ENCODE results near the gene PLB1. TPM values are rescaled to one million over a fixed set of nuclear protein-coding genes. Genes with fewer than 3 reads are reported as not detected.
"Not testable (repeated sequence)": the region's sequence is repeated elsewhere in the genome, so short reads cannot be mapped to it uniquely, and the experiment has no call there.

Gene PLB1
- polyA plus RNA-seq, 3 donors, result 1.2 to 1.7 (median 1.4) TPM

DNA sequence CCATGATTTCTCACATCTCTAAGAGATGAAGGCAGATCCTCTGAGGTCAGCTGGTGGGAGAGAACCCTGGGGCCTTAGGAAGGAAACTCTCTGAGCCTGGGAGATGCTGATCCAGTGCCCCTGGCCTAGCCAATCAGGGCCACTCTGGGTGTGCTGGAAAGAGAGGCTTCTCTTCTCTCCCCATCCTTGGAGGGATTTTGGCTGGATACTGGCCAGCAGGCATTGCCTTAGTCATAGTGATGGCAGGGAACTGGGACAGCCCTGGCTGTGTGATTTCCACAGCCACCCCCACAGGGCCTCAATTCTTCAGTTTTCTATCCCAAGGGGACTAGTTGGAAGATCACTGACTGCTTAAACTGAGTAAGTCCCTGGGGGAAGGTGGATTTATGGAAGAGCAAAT, 26.6 kb upstream of the PLB1 start:
- DNase-seq (ENCODE audit: low read depth in 3 of 3, low spot score in 2 of 3), result no peak

GRCh38 chr2:28469947-28470535, 25.8 kb upstream of the PLB1 start:
- DNase-seq (ENCODE audit: low read depth in 3 of 3, low spot score in 2 of 3), result no peak

- no peak for DNase-seq (ENCODE audit: low read depth in 3 of 3, low spot score in 2 of 3)
These were observed 25.1 kb upstream of the PLB1 start for GRCh38 chr2:28470759-28471158.

DNA sequence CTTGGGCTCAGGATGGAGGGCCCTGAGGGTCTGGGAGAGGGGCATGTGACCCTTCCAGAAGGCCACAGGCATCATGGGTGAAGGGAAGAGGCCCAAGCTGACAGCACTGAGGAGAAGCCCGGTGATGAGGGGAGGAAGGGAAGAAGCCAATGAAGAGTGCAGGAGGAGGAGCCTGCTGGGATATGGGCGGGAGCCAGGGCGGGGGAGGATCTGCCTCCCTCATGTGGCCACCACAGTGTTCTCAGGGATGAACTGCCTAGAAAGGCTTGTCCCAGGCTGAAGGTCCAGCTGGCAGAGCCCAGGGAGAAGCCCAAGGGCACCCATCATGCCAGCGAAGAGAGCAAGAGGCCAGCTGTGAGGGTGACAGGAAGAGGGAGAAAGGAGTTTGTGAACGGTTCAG, 24.6 kb upstream of the PLB1 start:
- no peak for DNase-seq (ENCODE audit: low read depth in 3 of 3, low spot score in 2 of 3)

DNA sequence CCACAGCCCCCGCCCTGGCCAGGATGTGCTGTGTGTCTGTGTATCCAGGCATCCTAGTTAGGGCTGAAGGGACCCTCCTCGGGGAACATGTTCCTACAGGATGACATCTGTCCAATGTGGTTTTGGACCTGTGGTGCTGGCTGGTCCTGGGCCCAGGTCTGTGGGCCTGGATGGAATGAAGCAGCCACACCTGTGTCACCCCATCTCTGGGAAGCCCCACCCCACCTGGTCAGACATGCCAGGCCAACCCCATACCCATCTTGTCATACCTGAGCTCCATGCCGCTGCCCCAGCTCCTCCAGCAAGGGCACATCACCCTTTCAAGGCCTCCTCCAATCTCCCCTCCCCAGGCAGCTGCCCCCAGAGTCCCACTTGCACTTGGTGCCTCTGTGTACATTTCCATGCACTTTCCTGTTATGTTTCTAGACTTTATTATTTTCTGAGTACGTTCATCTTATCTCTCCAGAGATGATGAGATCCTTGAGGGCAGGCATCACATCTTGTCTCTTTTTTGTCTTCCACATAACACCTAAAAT, 24.1 kb upstream of the PLB1 start:
- no peak for DNase-seq (ENCODE audit: low read depth in 3 of 3, low spot score in 2 of 3)

DNA sequence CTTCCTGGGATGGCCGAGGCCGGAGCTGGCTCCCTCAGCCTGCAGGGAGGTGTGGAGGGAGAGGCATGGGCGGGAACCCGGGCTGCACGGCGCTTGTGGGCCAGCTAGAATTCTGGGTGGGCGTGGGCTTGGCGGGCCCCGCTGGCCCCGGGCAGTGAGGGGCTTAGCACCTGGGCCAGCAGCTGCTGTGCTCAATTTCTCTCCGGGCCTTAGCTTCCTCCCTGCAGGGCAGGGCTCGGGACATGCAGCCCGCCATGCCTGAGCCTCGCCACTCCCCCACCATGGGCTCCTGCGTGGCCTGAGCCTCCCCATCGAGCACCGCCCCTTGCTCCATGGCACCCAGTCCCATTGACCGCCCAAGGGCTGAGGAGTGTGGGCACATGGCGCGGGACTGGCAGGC, 23.2 kb upstream of the PLB1 start:
- not testable (repeated sequence) for DNase-seq (ENCODE audit: low read depth in 3 of 3, low spot score in 2 of 3)

- DNase-seq (ENCODE audit: low read depth in 3 of 3, low spot score in 2 of 3), result no peak
These were observed 20.7 kb upstream of the PLB1 start for GRCh38 chr2:28475088-28475595.

GRCh38 chr2:28477087-28477486, 18.8 kb upstream of the PLB1 start:
- no peak for DNase-seq (ENCODE audit: low read depth in 3 of 3, low spot score in 2 of 3)

DNA sequence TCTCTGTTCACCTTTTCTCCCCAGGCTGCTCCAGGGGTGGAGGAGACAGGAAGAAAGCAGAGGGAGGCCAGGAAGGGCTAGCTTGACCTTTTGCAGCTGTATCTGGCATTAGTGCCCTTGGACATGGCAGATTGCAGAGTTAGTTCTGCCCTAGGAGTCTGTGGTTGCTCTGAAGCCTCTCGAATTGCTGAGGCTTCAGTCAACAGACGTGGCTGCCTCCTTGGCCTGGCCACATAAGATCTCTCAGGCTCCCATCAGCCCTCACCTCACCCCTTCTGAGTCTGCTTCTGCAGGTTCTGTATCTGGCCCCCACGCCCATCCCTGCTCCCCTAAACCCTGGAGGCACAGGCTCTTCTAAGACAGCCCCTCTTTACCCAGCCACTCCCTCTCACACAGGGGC, 18.2 kb upstream of the PLB1 start:
- DNase-seq (ENCODE audit: low read depth in 3 of 3, low spot score in 2 of 3), result no peak

DNA sequence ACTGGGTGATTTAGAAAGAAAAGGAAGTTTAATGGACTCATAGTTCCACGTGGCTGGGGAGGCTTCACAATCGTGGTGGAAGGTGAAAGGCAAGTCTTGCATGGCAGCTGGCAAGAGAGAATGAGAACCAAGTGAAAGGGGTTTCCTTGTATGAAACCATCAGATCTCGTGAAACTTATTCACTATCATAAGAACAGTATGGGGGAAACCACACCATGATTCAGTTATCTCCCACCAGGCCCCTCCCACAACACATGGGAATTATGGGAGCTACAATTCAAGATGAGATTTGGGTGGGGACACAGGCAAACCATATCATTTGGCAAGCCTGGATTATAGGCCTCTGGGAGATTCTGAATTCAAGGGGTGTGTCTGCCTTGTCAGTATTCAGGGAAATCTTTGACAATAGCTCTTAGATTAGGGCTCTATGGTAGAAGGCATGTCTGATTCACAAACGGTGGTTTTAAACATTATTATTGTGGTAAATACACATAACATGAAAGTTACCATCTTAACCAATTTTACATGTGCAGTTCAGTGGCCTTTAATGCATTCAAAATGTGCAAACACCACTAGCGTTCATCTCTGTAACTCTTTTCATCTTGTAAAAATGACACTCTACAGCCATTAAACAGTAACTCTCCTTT, 15.3 kb upstream of the PLB1 start:
- no peak for DNase-seq (ENCODE audit: low read depth in 3 of 3, low spot score in 2 of 3)

GRCh38 chr2:28481905-28482304, 14.0 kb upstream of the PLB1 start:
- DNase-seq (ENCODE audit: low read depth in 3 of 3, low spot score in 2 of 3), result no peak

GRCh38 chr2:28484835-28485234, 11.0 kb upstream of the PLB1 start:
- no peak for DNase-seq (ENCODE audit: low read depth in 3 of 3, low spot score in 2 of 3)

- no peak for DNase-seq (ENCODE audit: low read depth in 3 of 3, low spot score in 2 of 3)
These were observed 9.3 kb upstream of the PLB1 start for GRCh38 chr2:28486526-28486925.

DNA sequence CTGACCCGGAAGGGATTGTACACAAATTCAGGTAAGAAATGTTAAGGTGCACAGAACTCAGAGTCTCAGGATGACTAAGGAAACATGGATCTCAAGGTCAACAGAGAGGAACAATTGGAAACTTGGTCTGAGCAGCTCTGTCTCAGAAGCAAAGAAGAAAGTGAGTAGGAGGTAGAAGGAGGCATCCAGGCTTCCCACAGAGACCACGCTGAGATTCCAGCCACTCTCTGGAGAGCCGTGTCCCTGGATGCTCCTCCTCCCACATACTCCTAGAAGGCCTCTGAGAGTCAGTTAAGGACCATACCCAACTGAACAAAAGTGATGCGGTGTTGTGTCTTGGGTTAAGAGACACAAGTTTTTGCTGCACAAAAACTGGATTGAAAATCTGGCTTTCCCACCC, 8.6 kb upstream of the PLB1 start:
- DNase-seq (ENCODE audit: low read depth in 3 of 3, low spot score in 2 of 3), result no peak

GRCh38 chr2:28488083-28488830, 7.6 kb upstream of the PLB1 start:
- no peak for DNase-seq (ENCODE audit: low read depth in 3 of 3, low spot score in 2 of 3)

DNA sequence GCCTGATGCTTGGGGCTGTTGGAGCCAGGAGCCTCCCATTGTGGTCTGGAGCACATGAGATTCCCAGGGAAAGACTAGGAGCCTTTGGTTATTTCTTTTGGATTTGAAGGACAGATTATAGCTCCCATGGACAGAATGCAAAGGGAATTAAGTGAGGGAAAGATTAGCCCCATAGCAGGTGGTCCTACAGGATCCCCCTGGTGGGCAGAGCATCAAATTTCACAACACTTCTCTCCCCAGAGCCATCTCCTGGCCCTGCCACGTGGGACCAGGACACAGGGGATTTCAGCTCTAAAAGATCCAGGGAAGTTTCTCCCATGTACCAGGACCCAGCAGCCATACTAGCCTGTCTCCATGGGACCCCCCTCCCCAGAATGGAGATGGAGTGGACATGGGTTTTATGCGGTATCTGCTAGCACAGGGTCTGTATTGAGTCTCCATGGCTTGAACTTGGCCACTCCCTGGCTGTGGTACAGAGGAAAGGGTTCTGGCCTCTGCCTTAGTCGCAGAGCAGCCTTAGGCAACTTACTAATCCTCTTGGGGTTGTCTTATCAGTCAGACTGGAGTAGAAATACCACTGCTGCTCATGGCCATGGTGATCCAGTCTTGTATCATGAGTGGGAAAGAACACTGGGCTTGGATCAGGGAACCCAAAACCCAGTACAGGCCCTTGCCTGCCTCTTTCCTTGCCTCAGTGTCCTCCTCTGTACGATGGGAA, 6.8 kb upstream of the PLB1 start:
- no peak for DNase-seq (ENCODE audit: low read depth in 3 of 3, low spot score in 2 of 3)

DNA sequence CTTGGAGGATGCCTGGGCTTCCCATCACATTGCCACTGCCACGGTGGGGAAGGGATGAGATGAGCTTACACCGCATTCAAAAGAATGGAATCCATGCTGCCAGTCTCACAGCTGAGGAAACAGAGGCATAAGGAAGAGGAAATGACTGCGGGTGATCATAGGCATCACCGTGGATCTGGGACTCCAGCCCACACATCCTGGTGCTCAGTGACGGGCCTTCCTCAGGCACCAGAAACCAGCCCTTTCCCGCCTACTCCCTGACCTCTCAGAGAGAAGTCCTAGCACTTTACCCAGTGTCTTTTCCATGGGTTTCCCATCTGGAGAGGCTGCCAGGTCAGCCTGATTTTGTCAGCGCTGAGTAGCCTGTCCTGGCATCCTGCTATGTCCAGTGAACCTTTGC, 5.3 kb upstream of the PLB1 start:
- DNase-seq (ENCODE audit: low read depth in 3 of 3, low spot score in 2 of 3), result no peak

DNA sequence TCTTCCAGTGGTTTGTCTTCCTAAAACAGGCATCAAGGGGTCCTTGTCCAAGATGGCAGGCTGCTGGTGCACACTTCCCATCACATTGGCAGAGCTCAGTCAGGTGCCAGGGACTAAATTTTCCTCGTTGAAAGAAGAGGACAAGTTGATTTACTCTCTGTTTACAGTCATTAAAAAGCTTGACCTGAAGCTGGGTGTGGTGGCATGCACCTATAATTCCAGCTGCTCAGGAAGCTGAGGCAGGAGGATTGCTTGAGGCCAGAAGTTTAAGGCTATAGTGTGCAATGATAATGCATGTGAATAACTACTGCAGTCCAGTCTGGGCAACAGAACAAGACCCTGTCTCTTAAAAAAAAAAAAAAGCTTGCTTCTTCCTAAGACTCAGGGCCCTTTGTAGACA, 3.6 kb upstream of the PLB1 start:
- no peak for DNase-seq (ENCODE audit: low read depth in 3 of 3, low spot score in 2 of 3)

DNA sequence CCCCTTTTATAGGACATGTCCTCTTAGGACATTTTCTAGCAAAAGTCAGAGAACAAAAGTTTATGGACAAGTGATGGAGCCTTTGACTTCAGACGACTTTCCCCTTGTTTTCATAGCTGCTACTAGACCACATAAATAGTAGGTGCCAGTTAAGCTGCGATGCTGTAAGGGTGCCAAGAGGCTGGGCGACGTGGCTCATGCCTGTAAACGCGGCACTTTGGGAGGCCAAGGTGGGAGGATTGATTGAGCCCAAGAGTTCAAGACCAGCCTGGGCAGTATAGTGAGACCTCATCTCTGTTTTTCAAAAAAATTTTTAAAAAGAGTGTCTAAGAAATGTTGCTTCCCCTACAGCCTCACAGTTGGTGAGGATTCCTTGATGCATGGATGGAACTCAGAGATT, 2.2 kb upstream of the PLB1 start:
- no peak for DNase-seq (ENCODE audit: low read depth in 3 of 3, low spot score in 2 of 3)

DNA sequence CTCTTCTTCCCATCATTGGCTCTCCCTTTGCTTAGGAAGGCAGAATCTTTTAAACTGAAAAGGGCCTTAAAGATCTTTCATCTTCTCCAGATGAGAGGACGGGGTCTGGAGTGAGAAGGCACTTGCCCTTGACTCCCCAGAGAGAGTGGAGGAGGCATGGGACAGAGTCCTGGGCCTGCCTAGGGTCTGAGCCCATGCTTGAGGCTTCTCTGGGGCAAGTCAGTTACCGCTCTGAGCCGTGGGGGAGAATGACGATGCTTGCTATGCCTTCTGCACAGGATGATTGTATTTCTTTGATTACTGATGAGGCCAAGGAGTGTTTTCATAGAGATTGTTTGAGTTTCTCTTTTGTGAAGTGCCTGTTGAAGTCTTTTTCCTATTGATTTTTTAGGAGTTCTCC, 921 bp downstream of the PLB1 start:
- no peak for DNase-seq (ENCODE audit: low read depth in 3 of 3, low spot score in 2 of 3)

DNA sequence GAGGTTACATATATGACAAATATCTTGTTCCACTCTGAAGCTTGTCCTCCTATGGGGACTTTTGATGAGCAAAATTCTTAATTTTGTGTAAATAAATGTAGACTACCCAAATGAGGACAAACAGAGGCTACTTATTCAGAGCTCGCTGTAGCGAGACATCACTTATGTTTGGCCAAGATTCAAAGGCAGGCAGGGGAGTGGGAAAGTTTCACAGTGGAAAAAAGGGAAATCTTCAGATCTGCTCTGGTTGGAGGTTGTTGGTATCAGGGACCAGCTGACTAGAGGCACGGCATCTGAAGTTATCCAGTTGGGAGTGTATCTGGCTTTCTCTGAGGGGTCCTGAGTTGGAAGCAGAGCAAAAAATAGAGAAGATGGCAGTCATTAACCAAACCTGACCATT, 1.3 kb downstream of the PLB1 start:
- DNase-seq (ENCODE audit: low read depth in 3 of 3, low spot score in 2 of 3), result no peak
